Measurements from ENCODE around the gene SMC4. TPM values are rescaled to one million over a fixed set of nuclear protein-coding genes. Genes with fewer than 3 reads are reported as not detected.

SMC4 gene
- total RNA-seq, 4 donors from 2014 or later = 11.7 to 27.1 (median 21.1) TPM

- Histone ChIP-seq H3K4me1 (peaks cover 0 to 3% (median 0%) of the 10 kb centered on the region in 4 donors), H3K27ac (no peak overlapping the region), H3K9me3 (peaks cover 0 to 3% (median 0%) of the 10 kb centered on the region in 4 donors), H3K36me3 (no peaks in the 10 kb centered on the region), H3K4me3 (no peak overlapping the region), H3K27me3 (no peaks in the 10 kb centered on the region)
- WGBS, 2 donors = 89 to 93% methylated on average over 2 of the region's 2 CpGs
- TF ChIP-seq CTCF (IDR thresholded peaks at IDR 0.05) = no peak
- TF ChIP-seq EP300 (IDR thresholded peaks at IDR 0.05) = no peak
- no peak for TF ChIP-seq POLR2A (IDR thresholded peaks at IDR 0.05)
- no peak for DNase-seq (ENCODE audit: low spot score in 2 of 2)
Observed at GRCh38 chr3:160475884-160476283, 76.4 kb downstream of the SMC4 start.

GRCh38 chr3:160477750-160478149 lies 78.3 kb downstream of the SMC4 start:
- TF ChIP-seq POLR2A (IDR thresholded peaks at IDR 0.05) = no peak
- no peak for TF ChIP-seq EP300 (IDR thresholded peaks at IDR 0.05)
- TF ChIP-seq CTCF (IDR thresholded peaks at IDR 0.05) = no peak
- no peak for DNase-seq (ENCODE audit: low spot score in 2 of 2)
- Histone ChIP-seq H3K9me3 (no peaks in the 10 kb centered on the region), H3K27ac (no peak overlapping the region), H3K4me1 (peaks cover 0 to 3% (median 0%) of the 10 kb centered on the region in 4 donors), H3K4me3 (no peak overlapping the region), H3K36me3 (no peaks in the 10 kb centered on the region), H3K27me3 (no peaks in the 10 kb centered on the region)
- 81 to 84% methylated on average over 5 of the region's 5 CpGs for WGBS, 2 donors

- Histone ChIP-seq H3K36me3 (no peaks in the 10 kb centered on the region), H3K4me3 (no peak overlapping the region), H3K4me1 (peaks cover 0 to 3% (median 0%) of the 10 kb centered on the region in 4 donors), H3K9me3 (no peaks in the 10 kb centered on the region), H3K27me3 (no peaks in the 10 kb centered on the region), H3K27ac (no peak overlapping the region)
- no peak for DNase-seq (ENCODE audit: low spot score in 2 of 2)
- TF ChIP-seq EP300 (IDR thresholded peaks at IDR 0.05) (no peak), POLR2A (IDR thresholded peaks at IDR 0.05) (no peak), CTCF (IDR thresholded peaks at IDR 0.05) (no peak)
- WGBS, 2 donors = 74 to 85% methylated on average over 5 of the region's 5 CpGs
Observed at GRCh38 chr3:160478338-160478737, 78.9 kb downstream of the SMC4 start.

- Histone ChIP-seq H3K27ac (no peak overlapping the region), H3K4me1 (peaks cover 0 to 3% (median 0%) of the 10 kb centered on the region in 4 donors), H3K36me3 (no peaks in the 10 kb centered on the region), H3K9me3 (no peaks in the 10 kb centered on the region), H3K27me3 (no peaks in the 10 kb centered on the region), H3K4me3 (no peak overlapping the region)
- 88 to 93% methylated on average over 10 of the region's 10 CpGs for WGBS, 2 donors
- no peak for DNase-seq (ENCODE audit: low spot score in 2 of 2)
- TF ChIP-seq POLR2A (IDR thresholded peaks at IDR 0.05) = no peak
- no peak for TF ChIP-seq CTCF (IDR thresholded peaks at IDR 0.05)
- no peak for TF ChIP-seq EP300 (IDR thresholded peaks at IDR 0.05)
Observed at GRCh38 chr3:160479376-160479775, 79.9 kb downstream of the SMC4 start.

- H3K27me3 ChIP-seq = no peaks in the 10 kb centered on the region
- no peak overlapping the region for H3K27ac ChIP-seq
- WGBS, 2 donors = 88 to 93% methylated on average over 5 of the region's 5 CpGs
- H3K36me3 ChIP-seq = no peaks in the 10 kb centered on the region
- no peak for DNase-seq (ENCODE audit: low spot score in 2 of 2)
- H3K4me1 ChIP-seq = no peaks in the 10 kb centered on the region
- no peaks in the 10 kb centered on the region for H3K9me3 ChIP-seq
- no peak overlapping the region for H3K4me3 ChIP-seq
- TF ChIP-seq CTCF (IDR thresholded peaks at IDR 0.05) (no peak), EP300 (IDR thresholded peaks at IDR 0.05) (no peak), POLR2A (IDR thresholded peaks at IDR 0.05) (no peak)
Observed at GRCh38 chr3:160480931-160481330, 81.5 kb downstream of the SMC4 start.
